D721Med (cell line): ENCODE measurements around the gene MCCC2.
"Not testable (repeated sequence)": the region's sequence is repeated elsewhere in the genome, so short reads cannot be mapped to it uniquely, and the experiment has no call there.

Experiments used
- DNase-seq: peaks from one replicate; pipeline ENCODE4 v3.0.0; 2011; ENCODE audit warnings: low spot score; ENCODE audit not compliant: insufficient read length
- FAIRE-seq: peaks from 2 replicates; lab custom pipeline; 2011; peaks lifted over from hg19 to GRCh38; lab: Jason Lieb, UNC
- CTCF ChIP-seq: IDR thresholded peaks from 2 replicates; pipeline ENCODE4 v1.5.1; 2012; ENCODE audit warnings: mild to moderate bottlenecking, control low read depth; ENCODE audit not compliant: insufficient read depth; ENCODE audit errors: missing control alignments

Gene MCCC2

GRCh38 chr5:71588533-71588885 lies 1.4 kb downstream of the MCCC2 start:
- FAIRE-seq (no peak), DNase-seq (no peak)
- no peak for TF ChIP-seq CTCF

GRCh38 chr5:71589903-71590302 lies 2.8 kb downstream of the MCCC2 start:
- no peak for TF ChIP-seq CTCF
- FAIRE-seq: no peak
- no peak for DNase-seq

GRCh38 chr5:71591100-71591499 lies 4.0 kb downstream of the MCCC2 start:
- TF ChIP-seq CTCF: no peak
- DNase-seq: no peak
- FAIRE-seq: no peak

GRCh38 chr5:71596169-71596568 lies 9.0 kb downstream of the MCCC2 start:
- DNase-seq (no peak), FAIRE-seq (no peak)
- no peak for TF ChIP-seq CTCF

GRCh38 chr5:71597001-71597400 lies 9.9 kb downstream of the MCCC2 start:
- no peak for DNase-seq
- FAIRE-seq: no peak
- TF ChIP-seq CTCF: no peak

- no peak for FAIRE-seq
- TF ChIP-seq CTCF: no peak
- DNase-seq: no peak
Measured at GRCh38 chr5:71600783-71601182, 13.6 kb downstream of the MCCC2 start.

GRCh38 chr5:71601222-71602026 lies 14.3 kb downstream of the MCCC2 start:
- peak; percentile 53 for TF ChIP-seq CTCF
- DNase-seq: no peak
- FAIRE-seq: no peak

- FAIRE-seq, DNase-seq: not testable (repeated sequence)
Measured at GRCh38 chr5:71609916-71610315, 22.8 kb downstream of the MCCC2 start.
